Anterior cingulate cortex (tissue), 58 donors: ENCODE data around the gene SHC3.

Experiments
- DNase-seq, 58 donors: peaks; one replicate each; lab custom pipeline; 2025; lab: John Stamatoyannopoulos, UW

The SHC3 gene

DNA sequence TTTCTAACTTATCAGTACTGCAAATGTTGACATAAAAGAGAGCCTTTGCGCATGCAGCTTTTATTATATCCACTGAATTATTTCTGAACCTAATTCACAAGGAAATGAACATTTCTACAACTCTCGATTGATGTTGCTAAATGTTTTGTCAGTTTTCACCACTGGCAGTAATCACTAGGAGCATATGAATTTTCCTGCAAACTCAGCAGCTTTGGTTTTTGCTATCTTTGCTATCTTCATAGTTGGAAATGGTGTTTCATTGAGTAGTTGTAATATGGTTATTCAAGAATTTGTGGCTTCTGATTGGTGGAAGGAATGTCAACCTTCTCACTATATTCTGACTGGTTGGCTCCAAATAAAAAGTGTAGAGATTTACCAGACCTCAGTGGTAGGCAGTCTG, 8.9 kb upstream of the SHC3 start:
- DNase-seq: no peak

DNA sequence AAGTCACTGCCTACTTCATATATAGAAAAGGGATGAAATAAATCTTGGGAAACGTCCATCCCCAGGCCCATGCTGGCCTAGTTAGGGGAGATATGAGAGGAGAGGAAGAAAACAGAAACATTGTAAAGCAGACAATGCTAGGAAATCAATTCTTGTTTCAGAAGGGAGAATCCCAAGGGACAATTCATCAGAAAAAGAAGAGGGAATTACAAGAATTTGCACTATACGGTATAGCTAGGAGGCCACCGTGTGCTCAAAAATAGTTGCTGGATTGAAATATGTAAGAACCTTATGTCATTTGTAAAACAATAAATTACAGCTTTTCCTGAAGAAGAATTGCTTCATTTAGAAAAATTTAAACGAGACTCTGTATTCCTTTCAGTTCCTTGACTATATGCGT, 8.3 kb upstream of the SHC3 start:
- no peak for DNase-seq

DNA sequence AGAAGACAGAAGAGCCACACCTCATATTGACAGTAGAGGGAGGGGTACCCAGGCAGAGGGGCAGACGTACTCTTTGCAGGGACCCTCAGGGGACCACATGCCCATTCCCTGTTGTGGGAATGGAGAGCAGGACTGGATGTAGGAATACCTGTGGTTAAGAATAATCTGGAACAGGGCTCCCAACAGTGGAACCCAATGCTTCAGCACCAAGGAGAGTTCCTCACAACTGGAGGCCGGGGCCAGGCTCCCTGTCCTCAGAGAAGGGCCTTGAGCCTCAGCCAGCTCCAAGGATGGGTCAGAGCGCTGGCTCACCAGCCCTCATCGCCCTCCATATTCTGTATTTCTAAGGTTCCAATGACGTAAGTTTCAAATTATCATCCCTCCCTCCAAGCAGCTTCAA, 7.4 kb upstream of the SHC3 start:
- DNase-seq: no peak

DNA sequence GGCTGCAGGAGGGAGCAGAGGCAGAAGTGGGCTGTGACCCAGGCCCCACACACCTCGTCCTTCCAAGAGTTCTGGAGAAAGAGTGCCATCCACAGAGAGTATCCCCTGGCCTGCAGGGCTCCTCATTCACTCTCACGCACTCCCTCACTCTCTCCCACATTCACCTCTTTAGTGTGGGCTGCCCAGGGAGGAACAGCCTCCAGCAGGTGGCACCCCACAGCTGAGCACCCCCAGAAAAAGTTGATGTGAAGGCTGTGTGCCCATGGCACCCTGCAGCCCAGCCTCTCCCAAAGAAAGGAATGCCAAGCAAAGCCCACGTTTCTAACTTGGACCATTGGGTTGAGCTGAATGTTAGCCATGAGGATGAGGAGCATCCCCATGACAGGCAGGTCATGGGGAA, 4.5 kb upstream of the SHC3 start:
- no peak for DNase-seq

DNA sequence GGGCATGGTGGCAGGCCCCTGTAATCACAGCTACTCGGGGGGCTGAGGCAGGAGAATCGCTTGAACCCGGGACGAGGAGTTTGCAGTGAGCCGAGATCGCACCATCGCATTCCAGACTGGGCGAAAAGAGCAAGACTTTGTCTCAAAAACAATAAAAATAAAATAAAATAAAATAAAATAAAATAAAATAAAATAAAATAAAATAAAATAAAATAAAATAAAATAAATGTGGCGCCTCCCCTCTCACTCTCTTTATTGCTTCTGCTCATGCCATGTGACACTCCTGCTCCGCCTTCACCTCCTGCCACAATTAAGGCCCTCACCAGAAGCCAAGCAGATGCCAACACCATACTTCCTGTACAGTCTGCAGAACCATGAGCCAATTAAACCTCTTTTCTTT, 3.8 kb upstream of the SHC3 start:
- DNase-seq: no peak

DNA sequence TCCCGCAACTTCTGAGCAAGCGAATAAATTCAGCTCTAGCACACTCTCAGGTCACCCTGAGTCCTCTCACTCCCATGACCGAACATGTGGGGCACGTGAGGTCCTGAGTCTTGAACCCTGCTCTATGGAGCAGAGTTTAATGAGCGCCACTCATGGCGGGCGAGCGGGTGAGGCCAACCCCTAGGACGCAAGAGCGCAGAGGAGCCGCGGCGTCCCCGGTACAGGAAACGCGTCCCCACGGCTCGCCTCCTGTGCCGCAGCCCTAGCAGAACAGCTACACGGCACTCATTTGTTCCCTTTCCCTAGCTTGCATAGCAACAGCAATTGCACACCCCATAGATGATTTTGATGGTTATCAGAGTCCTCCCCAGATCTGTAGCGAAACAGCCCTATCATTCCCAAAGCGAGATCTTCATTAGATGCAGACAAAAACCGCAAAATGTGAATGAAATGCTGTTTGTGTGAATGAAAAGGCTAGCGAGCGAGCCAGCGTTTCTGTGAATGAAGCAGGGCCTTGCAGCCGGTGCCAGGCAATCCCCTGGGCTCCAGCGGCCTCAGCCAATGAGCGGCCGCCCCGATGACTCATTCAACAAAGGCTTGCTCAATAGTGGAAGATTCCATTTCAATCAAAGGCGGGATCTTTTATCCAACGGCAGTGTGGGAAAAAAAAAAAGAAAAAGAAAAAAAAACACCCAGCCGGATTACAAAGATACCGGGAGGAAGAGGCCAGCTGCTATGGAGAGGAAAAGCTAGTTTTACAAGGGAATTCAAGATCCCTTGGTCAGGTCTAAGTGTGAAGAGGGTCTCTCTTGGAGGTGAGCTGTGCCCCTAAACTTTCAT, 1.5 kb upstream of the SHC3 start:
- DNase-seq: peak; percentile 44 to 95 (median 87)

DNA sequence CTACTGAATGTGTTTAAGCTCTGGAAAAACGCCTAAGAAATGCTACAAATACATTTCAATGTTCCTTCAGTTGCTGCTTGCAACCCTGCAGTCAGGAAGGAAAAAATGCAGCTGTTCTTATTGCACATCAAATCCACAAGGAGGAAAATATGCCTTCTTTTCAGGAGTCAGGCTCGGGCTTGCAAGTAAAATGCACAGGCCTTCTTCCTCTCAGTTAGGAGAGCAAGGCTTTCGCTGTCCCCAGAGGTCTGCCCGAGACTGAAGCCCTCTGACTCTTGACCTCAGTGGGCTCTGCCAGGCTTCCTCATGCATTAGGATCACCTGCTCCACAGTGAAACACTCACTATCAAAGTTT, 899 bp upstream of the SHC3 start:
- DNase-seq: peak in 1 of 58 donors; percentile 66

DNA sequence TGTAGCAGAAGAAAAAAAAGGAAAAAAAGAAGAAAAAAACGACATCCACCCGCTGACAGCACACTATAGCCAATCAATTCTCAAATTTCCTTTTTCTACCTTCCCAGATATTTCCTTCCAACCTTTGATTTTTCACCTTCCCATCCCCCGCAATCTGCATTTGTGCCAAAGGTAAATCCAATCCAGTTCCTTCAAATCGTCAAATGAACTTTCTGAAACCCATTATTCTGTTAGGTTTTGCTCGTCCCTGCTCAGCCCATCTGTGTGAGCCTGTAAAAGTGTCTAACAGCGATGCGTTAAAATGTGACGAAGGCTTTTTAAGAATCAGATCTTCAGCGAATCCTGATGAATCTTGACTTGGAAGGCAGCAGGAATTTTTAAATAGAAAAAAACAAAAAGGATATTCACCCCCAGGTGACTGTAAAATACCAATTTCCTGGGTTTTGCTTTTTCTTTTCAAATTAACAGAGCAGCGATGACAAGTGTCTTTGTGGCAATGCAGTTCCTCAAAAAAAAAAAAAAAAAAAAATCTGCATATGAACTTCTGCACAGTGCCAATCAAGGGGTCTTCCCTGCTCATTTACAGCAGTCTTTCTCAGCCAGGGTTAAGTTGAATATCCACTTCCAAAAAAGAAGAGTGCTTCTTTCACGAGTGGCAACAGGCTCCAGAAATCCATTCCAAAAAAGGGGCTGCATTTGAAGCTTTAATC, 367 bp upstream of the SHC3 start:
- DNase-seq: peak in 1 of 58 donors; percentile 22

DNA sequence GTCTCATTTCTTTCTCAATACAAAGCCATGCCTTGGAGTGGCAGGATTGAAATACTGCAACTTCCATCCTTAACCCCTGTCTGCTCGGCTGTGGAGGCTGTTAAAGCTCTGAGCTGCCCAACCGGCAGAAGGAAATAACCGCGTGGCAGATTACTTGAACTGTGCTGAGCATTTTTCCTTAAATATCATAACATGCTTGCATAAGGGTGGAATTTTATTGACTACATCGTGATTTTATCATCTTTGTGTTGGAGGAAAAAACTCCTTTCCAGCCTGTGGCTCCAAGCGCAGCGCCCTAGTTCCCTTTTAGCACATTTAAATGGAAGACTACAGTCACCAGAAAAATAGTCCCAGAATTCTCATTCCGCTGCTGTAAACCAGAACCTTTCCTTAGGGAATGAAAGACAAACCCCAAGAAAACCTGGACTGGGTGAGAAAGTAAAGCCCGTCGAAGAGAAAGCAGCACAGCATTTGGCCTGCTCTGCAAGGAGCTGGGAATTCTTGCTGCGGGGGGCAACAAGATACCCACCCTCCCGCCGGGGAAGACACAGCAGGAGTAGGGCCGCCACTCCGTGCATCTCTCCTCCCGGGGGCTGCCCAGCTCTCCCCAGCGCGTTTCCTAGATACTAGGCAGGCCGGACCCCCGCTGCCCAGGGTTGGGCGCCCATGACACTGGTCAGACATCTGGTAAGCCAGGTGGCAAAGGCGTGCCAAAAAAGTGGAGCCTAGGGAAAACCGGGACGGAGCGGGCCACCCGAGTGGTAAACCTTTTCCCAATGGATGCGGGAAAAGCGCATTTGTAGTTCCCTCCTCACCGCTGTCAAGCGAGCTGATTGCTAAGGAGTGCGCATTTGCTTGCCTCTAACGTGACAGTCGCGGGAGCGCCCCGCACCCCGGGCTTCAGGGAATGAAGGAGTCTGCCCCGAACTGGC, 1.3 kb downstream of the SHC3 start:
- DNase-seq: peak in 8 of 58 donors; percentile 25 to 66 (median 47)

DNA sequence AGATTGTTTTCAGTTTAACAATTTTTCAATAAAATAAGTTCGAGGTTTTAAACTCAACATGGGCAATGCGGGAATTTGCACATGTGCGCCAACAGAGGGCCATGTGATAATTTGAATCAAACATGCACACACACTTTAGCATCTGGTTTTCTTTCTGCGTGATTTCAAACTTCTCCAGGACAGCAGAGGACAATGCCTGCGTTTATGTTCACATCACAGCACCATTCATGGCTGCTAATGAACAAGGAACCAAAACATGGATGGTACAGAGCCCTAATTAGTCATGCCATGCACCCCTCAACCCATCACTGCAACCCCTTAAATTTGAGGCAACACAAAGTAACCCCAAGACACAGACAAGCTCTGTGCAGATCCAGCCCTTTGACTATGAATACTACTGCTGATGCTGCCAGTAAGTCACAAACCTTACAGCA, 2.8 kb downstream of the SHC3 start:
- peak in 2 of 58 donors; percentile 10 to 44 for DNase-seq

DNA sequence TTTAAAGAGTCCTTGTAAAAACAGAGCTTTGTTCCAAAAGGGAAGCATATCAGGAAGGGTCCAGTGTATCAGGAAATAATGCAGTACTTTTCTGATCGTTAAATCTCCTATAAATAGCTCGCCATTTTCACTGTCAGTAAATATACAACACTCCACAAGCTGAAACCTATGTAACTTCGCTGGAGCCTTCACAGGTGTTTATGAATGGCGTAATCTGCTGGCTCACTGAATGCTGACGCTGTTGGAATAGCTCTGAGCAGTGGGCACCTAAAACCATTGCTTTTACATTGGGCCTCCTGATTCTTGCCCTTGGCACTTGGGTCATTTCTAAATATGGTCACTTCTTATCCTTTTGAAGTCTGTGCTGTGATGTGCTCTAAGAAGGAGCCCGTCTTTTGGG, 4.3 kb downstream of the SHC3 start:
- no peak for DNase-seq

DNA sequence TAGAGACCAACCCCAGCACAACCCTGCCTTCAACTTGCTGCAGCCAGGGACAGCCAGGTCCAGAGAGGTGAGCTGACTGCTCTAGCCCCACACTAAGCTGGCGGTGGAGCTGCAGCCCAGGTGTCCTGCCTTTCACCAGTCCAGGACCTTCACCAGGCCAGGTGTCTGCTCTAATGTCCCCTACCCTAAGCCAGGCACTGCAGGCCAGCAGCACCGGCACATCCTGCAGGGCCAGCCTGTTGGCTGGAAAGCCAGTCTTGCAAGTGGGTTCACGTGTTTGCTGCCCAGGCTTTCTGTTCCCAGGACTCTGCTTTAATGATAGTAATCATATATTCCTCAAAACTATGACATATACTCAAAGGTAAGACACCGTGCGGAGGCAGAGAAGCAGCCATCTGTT, 5.5 kb downstream of the SHC3 start:
- no peak for DNase-seq

DNA sequence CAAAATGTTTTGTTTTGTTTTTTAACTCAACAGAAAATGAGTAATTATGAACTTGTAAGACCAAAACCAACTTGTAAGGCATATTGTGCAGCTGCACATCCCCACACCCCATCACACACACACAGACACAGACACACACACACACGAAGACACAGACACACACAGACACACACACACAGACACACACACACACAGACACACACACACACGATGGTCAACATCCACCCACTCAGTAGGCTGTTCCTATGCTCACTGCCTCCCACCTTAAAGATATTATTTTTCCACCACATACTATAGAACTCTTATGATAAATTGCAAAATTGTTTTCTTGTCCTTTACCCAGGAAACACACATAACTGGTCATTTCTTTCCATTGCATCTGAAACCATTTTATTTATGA, 6.2 kb downstream of the SHC3 start:
- no peak for DNase-seq

DNA sequence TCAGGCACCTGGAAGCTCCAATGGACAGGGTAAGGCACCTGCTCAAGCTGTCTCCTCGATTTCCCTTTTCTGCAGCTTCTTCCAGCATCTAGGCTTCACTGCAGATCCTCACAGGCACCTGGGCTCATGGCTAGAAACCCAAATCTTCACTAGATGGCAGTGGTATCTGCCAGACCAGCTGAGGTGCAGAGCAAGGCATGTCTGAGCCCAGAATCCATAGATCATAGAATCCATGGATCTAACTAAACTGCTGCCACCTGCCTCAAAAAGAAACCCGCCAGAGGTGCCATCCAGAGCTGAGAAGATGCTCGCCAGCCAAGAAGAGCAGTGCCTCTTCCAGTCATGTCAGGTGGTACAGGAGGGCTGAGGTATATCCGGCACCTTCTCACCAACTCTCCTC, 6.9 kb downstream of the SHC3 start:
- DNase-seq: peak in 7 of 58 donors; percentile 9 to 66 (median 23)

DNA sequence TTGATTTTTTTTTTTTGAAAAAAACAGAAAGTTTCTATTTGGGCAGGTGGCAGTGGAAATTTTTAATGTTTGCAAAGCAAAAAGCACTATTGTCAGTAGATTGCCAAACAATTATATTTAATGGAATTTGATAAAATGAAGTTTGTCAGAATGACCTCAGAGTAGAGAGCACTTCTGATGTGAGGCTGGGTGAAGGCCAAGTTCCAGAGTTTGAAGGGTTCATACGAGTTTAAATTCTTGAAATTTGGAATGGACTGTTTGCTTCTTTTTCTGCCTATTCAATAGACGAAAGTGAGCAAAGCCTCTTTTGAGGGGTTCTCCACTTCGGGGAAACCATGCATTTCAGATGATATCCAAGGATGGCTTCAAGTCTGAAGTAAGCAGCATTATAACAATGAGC, 7.4 kb downstream of the SHC3 start:
- no peak for DNase-seq

DNA sequence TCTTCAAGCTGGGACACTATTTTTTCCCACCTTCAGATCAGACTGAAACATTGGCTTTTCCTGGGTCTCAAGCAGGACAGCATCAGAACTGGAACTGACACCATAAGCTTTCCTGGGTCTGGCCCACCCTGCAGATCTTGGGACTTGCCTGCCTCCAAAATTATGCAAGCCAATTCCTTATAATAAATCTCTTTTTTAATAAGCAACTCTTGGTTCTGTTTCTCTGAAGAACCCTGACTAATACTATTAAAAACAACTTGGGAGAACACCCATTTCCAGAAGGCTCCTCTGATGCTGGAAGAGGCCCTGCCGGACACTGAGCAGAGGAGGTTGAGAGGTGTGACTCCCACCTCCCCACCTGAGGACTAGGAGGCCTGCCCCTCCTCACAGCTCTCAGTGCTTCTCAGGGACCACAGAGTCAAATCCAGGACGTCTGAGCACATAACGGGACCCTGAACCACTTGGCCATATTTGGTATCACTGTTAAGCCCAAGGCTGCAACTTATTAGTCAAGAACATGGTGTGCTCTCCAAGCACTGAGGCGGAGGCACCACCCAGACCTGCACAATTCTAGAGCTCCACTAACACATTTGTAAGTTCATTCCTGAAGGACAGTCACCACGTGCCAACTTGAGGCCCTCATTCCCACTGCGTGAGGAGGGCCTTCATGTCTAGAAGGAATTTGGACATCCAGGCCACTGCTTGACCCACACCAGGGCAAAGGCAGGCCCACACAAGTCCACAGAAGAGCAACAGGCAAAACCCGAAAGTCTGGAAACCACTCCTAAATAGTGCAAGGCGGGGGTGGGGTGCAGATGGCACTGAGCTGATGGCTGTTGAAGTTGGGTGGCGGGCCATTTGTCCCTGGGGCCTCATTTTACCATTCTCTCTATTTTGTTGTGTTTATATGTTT, 9.5 kb downstream of the SHC3 start:
- no peak for DNase-seq

DNA sequence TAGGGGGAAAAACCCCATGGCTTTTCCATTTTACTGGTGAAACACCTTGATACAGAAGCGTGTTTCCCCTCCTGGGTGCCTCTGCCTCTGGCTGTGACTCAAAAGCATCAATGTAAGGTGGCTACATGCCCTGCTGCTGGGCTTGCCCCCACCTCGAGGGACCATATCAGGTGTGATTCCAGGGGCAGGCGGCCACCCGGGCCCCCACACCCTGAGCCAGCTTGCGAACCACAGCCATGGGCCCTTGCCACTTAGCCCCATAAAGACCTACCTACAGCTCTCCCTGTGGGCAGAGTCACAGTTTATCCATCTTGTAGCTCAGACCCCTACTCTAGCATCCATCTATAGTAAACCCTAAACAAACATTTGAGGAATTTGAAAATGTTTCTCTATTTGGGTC, 10.8 kb downstream of the SHC3 start:
- DNase-seq: no peak

DNA sequence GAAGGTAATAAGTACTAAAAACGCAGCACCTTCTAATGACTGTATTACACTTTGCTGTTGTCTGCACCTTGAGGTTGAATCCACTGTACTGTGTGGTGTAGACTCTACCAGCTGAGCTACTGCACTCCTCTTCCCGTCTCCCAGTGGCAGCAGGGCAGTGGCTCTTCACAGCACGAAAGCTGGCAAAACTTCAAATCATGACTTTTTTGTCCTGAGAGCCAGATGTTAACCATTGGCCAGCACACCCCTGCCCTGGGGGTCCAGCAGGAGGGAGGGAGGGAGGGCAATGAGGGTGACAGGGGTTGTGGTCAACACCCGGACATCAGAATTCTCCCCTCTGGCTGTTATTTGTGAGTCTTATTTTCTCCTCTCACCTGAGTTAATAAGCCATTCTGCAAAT, 11.8 kb downstream of the SHC3 start:
- DNase-seq: no peak

DNA sequence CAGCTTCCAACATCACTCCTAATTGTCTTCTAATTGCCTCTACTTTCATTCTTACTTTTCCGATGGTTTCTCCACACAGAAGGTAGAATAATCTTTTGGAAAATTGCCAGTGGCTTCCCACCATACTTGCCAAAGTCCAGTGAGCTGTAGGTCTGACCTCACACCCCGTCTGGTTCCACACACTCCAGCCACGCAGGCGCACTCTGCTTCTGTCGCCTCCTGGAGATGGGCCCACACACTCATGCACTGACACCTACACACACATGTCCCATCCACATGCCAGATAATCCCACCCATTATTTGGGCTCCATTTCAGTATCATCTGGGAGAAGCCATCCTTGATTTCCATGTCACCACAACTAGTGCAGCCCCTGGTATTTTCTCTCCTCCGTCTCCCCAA, 12.7 kb downstream of the SHC3 start:
- no peak for DNase-seq

DNA sequence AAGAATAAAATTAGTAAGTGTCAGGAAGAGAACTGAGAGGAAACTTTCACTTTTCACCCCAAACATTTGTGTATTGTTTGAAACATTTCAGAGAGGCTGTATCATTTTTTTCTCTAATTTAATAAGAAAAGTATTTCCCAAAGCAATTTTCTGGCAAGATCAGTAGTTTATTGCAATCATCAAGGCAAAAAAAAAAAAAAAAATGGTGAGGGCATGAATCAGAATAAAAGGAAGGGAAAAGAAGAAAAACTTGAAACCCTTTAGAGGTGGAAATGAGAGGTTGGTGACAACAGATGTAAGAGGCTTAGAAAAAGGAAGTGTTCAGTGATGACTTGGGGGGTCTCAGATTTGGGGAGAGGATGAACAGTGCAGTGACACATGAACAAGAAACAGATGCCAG, 13.3 kb downstream of the SHC3 start:
- DNase-seq: no peak
